Pulmonary artery endothelial cell (primary cell): Measurements from ENCODE around the gene REL. TPM values are rescaled to one million over a fixed set of nuclear protein-coding genes. Genes with fewer than 3 reads are reported as not detected.
"Not testable (repeated sequence)": the region's sequence is repeated elsewhere in the genome, so short reads cannot be mapped to it uniquely, and the experiment has no call there.

Experiments
- DNase-seq: peaks from one replicate; pipeline ENCODE4 v3.0.0-alpha.2; 2011; ENCODE audit warnings: low read depth, low spot score
- total RNA-seq: library from RNA; depleted of rRNA; stranded (reverse); fragments of >200 nt; gene quantifications from 2 replicates; pipeline ENCODE4 v1.2.3, GENCODE V29; 2014

REL gene
- total RNA-seq, 1 donor from 2014 or later: 5.1 TPM

DNA sequence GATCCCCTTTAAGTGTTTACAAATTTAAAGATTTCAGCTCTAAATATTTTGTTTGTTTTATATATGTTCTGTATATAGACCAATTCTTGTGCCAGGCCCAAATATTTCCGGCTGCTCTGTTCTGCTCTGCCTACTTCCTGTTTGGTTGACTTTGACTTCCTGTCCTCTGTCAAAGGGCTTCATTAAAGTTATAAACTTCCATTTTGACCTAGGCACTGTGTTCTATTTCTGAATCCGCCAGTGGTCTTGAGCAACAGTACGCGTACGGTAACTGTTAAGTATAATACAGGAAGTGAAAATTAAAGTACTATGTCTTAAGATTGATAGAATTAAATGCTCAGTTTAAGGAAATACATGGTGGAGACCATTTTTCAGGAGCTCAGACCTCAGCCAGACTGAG is 13.5 kb upstream of the REL start:
- DNase-seq: no peak

DNA sequence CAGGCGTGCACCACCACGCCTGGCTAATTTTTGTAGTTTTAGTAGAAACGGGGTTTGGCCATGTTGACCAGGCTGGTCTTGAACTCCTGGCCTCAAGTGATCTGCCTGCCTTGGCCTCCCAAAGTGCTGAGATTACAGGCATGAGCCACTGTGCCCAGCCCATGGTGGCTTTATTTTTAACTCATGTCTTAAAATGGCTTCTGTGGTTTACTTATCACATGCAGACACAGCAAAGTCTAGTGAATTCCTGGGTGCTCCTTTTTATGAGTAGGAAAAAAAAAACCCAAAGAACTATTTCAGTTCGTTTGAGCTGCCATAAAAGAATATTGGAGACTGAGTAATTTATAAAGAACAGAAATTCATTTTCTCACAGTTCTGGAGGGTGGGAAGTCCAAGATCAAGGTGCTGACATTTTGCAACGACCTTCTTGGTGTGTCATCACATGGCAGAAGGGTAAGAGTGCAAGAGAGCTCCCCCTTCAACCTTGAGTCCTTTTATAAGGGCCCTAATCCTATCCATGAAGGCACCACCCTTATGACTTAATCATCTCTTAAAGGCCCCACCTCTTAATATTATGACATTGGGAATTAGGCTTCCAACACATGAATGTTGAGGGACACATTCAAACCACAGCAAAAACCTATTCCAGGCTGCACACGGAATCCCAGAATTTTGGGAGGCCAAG is 12.6 kb upstream of the REL start:
- no peak for DNase-seq

DNA sequence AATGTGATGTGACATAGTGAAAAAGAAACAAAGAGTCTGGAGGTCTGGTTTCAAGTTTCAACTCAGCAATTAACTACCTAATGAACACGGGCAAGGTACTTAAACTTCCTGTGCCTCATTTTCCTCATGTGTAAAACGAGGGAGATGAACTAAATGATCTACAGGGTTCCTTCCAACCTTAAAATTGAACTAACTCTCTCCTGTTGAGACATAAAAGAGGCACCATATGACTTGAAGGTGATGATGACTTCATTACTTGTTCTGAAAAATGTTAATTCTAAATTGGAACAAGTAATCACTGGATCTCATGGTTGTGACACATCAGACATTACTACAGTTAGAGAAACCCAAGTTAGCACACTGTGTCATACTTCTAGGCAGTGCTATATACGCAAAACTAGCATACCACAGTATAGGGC is 8.9 kb upstream of the REL start:
- no peak for DNase-seq

DNA sequence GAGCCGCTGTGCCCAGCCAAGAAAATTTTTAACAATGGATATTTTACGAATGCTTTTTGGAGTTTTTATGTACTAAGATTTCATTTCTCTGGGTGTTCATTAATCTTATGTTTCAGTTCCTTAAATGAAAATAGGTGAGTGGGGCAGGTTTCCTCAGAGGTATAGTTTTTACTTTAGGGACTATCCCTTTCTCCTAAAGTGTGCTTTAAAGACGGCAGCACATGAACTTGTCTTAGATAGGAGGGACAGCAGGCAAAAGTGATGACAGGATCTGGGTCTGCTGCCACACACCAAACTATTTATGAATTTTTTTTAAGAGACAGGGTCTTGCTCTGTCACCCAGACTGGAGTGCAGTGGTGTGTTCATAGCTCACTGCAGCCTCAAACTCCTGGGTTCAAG is 8.0 kb upstream of the REL start:
- DNase-seq: no peak

DNA sequence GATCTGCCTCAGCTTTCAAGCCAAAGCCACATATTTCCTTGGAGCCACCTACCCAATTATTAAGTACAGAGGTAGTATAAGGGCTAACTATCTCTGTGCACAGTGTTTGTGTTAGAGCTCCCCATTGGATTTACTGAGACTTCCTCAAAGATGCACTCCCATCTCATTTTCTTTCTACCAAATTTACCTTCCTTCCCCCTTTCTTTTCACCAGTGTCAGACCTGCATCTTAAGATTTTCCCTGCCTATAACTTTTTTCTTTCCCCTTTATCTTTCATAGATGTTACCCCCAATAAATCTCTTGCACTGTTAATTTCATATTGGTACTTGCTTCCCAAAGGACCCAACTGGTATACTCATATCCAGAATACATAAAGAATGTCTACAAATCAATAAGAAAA is 5.9 kb upstream of the REL start:
- no peak for DNase-seq

DNA sequence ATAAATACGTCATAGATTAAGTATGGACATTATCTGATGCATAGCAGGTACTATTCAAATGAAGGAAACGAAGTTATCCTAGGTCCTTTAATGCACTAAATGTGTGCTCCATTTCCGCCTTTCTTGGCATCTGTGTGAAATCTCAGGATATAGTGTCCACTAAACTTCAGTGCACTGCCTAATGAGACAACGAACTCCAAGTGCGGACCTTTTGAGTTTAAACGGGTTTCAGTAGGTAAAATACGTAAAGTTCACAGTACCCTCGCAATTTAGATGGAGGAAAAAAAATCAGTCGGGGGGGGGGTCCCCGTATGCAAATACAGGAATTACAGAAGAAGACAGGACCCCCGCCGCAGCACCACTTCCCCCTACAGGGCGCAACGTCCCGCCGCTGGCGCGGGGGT is 729 bp upstream of the REL start:
- no peak for DNase-seq

DNA sequence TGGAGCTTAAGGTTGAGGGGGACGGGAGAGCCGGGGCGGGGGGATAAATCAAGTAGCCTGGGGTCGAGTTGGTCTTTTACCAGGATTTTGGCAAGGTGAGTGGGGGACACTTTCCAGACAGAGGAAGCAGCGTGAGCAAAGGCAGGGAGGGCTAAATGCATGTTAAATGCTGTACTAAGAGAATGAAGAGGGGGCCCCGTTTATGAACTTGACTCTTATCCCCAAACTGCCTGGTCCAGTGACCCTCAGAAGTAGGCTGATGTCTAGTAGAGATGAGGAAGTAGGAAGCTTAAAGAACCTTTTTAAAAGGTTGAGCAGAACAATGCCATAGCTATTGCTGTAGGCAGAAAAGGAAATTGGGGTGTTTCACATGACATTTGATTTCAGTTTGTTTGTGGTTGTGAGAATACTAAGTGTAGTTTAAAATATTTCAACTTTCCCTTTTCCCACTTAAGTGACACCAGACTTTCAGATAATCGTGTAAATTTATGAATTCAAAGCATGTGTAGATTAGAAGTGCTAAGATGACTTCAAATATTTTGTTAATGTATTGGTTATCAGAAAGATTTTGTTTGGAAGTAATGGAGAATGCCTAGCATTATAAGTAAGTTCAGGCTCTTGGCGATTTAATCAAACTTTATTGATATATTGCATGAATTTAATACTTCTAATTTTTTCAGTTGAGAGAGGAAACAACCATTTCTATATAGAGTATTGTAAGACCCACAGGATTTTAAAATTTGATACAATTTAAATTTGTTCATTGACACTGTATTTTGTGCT is 1.8 kb downstream of the REL start:
- DNase-seq: no peak

DNA sequence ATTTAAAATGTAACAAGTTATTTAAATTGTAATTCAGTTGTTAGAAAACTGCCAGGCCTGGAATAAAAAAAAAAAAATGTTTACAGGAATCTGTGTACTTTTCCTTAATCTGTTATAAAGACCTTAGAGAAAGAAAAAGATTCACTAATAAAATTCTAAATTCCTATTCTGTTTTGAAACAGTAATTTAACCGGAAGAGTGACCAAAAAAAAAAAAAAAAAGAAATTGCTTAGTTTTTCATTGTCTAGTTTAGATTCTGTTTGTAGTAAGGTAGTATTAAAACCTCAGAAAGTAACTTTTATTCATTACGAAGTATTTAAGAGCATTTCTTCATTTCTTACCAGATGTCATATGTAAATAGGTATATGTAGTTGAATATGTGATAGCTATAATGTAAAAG is 2.5 kb downstream of the REL start:
- no peak for DNase-seq

DNA sequence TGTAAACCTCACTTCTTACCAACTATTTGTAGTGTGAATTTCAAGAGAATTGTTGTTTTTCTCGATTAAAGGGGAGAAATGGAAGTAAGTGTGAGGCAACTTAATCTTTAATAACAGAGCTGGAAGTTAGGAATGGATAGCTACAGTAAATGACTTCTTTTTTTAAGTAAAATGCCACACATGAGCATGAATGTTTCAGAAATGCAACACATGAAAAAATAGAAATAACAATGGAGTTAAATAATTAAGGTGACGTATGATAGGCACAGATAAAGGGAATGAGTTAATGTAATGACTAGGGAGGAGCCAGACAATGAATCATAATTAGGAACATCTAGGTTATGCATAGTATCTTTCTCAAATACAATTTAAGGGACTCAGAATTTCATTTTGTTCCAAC is 3.4 kb downstream of the REL start:
- DNase-seq: no peak

DNA sequence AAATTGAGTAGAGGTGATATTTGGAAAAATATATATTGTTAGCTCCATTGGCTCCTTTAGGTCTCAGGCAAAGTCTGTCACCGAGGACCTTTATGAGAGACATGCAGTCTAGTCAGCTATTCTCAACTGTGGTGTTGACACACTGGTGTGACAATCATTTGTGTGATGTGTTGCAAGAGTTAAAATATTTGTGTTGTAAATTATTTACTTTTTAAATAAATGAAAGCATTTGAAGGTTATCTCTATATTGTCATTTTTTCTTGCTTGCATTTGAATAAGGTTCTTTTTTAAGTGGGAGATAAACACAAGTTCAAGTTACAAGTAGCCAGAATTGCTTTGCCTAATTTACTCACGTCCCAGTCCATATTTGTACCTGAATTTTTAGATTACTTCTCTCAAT is 4.3 kb downstream of the REL start:
- no peak for DNase-seq

DNA sequence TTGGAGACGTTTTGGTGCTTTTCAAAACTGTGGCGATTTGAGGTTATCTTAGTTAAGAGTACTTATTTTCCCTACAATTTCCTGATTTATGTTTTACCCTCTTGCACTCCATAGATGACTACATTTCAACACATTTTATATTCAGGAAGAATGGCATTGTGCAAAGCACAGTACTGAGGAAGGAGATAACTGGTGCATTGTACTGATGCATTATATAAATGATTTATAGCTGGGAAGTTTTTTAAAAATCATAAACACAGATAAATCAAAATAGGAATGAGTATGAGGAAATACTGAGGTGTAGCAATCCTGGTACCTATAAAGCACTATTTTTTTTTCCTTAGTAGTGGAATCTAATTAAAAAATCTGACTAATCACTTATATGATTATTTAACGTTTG is 5.6 kb downstream of the REL start:
- no peak for DNase-seq

DNA sequence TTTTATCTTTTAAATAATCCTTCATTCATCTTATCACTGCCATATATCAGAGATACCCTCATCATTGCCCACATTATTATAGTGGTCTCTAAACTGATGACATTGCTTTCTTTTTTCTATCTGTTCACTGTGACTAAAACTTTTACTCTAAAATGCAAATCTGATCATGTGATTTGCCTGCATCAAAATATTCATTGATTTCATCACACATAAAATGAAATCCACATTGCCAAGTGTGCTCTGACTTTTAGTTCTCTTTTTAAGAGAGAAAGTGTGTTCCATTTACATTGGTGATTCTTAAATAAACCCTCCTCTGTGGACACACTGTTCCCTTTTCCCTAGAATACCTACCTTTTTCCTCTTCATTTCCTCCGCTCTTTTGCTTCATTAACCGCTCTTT is 7.5 kb downstream of the REL start:
- no peak for DNase-seq

DNA sequence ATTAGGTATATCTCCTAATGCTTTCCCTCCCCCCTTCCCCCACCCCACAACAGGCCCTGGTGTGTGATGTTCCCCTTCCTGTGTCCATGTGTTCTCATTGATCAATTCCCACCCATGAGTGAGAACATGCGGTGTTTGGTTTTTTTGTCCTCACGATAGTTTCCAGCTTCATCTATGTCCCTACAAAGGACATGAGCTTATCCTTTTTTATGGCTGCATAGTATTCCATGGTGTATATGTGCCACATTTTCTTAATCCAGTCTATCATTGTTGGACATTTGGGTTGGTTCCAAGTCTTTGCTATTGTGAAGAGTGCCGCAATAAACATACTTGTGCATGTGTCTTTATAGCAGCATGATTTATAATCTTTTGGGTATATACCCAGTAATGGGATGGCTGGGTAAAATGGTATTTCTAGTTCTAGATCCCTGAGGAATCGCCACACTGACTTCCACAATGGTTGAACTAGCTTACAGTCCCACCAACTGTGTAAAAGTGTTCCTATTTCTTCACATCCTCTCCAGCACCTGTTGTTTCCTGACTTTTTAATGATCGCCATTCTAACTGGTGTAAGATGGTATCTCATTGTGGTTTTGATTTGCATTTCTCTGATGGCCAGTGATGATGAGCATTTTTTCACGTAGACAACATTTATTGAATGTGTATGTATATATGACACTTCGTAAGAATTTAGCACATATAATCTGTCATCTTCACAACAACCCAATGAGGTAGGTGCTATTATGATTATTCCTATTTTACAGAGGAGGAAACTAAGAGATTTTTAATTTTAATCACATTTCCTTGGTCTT is 8.4 kb downstream of the REL start:
- not testable (repeated sequence) for DNase-seq

DNA sequence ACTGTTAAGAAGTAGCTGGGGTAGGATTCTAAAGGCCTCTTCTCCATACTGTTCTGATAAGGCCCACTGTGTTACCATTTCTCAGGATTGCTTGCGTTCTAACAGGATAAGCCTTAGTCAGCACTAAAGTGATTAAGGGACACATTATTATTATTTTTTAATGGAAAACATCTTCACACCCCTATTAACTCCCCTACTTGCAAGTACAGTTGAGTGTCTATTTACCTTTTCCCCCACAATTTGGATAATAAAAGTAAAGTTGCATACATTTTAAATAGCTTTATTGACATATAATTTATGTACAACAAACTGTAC is 9.0 kb downstream of the REL start:
- no peak for DNase-seq

DNA sequence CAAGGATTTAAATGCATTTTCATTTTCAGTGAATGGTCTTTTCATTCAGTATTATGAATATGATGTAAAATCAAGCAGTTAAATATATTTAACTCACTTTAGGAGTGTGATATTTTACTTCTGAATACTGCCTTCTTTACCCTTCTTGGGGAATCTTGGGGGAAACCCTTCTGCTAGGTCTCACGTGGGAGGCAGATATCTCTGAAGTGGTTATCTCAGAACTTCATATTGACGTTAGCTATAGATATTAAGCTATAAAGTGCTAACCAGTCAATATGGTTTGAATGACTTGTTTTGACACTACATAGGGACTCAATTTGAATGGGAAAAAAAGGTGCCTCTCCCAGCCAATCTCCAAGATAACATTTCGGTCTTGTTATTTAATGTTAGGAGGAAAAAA is 9.8 kb downstream of the REL start:
- no peak for DNase-seq

DNA sequence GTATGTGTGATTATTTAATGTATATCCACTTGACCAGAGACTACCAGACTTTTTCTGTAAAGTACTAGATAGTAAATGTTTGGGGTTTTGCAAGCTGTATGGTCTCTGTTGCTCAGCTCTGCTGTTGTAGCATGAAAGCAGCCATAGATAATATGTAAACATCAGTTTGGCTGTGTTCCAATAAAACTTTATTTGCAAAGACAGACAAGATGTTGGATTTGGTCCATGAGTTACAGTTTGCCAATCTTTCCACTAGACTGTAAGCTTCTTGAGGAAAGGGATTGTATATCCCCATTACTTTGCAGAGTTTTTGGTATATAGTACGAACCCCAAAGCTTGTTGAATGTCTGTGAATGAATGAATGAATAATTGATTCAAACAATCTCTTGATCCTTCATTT is 17.2 kb downstream of the REL start:
- DNase-seq: no peak

DNA sequence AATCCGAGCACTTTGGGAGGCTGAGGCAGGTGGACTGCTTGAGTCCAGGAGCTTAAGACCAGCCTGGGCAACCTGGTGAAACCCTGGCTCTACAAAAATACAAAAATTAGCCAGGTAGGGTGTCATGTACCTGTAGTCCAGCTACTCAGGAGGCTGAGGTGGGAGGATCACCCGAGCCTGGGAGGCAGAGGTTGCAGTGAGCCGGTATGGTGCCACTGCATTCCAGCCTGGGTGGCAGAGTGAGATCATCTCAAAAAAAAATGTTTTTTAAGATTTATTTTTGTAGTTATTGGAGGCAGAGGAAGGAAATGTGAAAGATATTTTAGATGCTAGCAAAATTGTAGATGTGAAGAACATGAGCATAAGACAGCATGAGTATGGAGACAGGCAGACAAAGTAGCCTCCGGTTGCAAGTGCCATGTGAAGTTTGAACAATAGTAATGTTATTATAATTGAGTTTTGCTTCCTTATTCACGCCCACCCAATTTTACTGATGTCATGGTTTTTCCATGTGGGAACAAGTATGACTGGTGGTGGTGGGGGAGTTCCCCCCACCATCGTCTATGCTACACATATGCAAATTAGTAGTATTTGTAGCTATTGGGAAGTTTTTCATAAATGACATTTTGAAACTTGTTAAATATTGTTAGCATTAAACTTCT is 18.0 kb downstream of the REL start:
- DNase-seq: no peak

DNA sequence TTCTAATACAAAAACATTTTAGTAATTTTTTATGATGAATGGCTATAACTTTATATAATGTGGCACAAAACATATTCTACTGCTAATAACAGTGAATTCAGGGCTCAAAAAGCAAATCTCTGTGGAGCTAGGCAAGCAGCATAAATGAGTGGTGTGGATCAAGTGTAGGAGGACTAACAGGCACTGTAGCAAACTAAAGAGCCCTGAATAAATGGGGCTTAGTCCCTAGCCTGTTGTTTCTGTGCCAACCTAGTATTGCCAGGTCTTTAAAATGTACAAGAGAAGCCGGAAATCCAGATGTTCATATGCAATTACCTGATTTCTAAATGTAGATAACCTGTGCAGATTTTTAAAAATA is 18.5 kb downstream of the REL start:
- no peak for DNase-seq

DNA sequence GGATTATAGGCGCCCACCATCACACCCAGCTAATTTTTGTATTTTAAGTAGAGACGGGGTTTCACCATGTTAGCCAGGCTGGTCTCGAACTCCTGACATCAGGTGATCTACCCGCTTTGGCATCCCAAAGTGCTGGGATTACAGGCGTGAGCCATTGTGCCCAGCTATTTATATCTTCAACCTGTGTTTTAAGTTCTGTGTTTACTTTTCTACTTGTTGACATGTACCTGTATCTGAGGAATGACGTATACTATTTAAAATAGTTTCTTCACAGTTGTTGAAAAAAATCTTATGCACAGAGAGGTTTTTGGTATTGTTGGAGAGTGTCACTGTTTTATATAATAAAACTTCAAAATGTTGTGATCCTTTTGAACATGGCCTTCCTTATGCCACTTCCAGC is 19.9 kb downstream of the REL start:
- not testable (repeated sequence) for DNase-seq

DNA sequence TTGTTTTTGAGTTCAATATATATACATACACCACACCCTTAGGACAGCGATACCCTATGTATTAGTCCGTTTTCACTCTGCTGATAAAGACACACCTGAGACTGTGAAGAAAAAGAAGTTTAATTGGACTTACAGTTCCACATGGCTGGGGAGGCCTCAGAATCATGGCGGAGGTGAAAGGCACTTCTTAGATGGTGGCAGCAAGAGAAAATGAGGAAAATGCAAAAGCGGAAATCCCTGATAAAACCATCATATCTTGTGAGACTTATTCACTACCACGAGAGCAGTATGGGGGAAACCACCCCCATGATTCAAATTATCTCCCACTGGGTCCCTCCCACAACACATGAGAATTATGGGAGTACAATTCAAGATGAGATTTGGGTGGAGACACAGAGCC is 24.5 kb downstream of the REL start:
- not testable (repeated sequence) for DNase-seq

DNA sequence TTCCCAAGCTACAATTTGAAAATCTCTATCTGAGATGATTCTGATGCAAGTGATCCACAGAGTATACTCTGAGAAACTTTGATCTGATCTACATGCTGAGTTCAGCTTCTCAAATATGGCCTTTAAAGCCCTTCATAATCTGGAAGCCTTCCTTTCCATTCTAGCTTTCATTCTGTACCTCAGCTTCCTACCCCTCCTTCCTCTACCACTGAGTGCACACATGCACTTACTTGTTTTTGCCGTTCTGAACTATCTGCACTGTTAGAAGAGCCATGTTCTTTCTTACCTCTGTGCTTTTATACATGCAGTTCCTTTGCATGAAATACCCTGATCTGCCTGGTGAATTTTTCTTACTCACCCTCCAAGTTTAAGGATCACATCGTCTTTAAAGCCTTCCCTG is 25.0 kb downstream of the REL start:
- no peak for DNase-seq

DNA sequence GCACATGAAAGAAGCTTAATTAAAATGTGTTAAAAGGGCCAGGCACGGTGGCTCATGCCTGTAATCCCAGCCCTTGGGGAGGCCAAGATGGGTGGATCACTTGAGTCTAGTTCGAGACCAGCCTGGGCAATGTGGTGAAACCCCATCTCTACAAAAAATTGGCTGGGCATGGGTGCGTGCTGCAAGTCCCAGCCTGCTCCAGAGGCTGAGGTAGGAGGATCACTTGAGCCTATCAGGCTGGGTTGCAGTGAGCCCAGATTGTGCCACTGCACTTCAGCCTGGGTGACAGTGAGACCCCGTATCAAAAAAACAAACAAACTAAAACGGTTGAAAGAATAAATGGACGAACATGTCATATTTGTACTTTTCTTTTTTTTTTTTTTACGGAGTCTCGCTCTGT is 26.0 kb downstream of the REL start:
- DNase-seq: no peak
